Cardiac muscle cell (in vitro differentiated cells and primary cell): ENCODE results near the gene CNRIP1. TPM values are rescaled to one million over a fixed set of nuclear protein-coding genes. Genes with fewer than 3 reads are reported as not detected.
A peak's percentile ranks its signal among the peaks of the same experiment; 100 is the strongest.
"Not testable (repeated sequence)": the region's sequence is repeated elsewhere in the genome, so short reads cannot be mapped to it uniquely, and the experiment has no call there.

Experiments used
- DNase-seq, 2 donors: peaks; one replicate each; pipeline versions ENCODE4 v3.0.0 to v3.0.0-alpha.2; 2010 to 2017; ENCODE audit warnings: low read depth in 1 of 2, low spot score in 1 of 2
- H3K27ac ChIP-seq: fragments of 200-600 bp; sonication (generic); 2 replicates; pipeline ENCODE4 v1.5.1; 2016
- H3K27me3 ChIP-seq: fragments of 200-600 bp; sonication (generic); 2 replicates; pipeline ENCODE4 v1.6.0; 2016; ENCODE audit warnings: control low read depth
- H3K36me3 ChIP-seq: fragments of 200-600 bp; sonication (generic); 2 replicates; pipeline ENCODE4 v1.5.1; 2016; ENCODE audit warnings: control low read depth
- H3K4me1 ChIP-seq: fragments of 200-600 bp; sonication (generic); 2 replicates; pipeline ENCODE4 v1.8.1; 2017; ENCODE audit warnings: low read depth, mild to moderate bottlenecking, mixed run types
- H3K4me3 ChIP-seq: fragments of 200-600 bp; sonication (generic); 2 replicates; pipeline ENCODE4 v1.5.1; 2016; ENCODE audit warnings: mild to moderate bottlenecking
- H3K9me3 ChIP-seq: fragments of 200-600 bp; sonication (generic); 2 replicates; pipeline ENCODE4 v1.5.1; 2017; ENCODE audit warnings: low read depth, mild to moderate bottlenecking, control low read depth
- polyA plus RNA-seq: library from polyadenylated mRNA; unstranded; fragments of >200 nt; fragmentation: Nextera tagmentation; extraction: Ambion mirVana; gene quantifications from 2 replicates; pipeline ENCODE4 v1.2.1, GENCODE V29; 2016
- total RNA-seq: library from RNA; depleted of rRNA; stranded (reverse); fragments of >200 nt; gene quantifications from 2 replicates; pipeline ENCODE4 v1.2.3, GENCODE V29; 2016
- TF ChIP-seq, protein P1 (sequence below): IDR thresholded peaks from 2 replicates; pipeline ENCODE4 v1.5.1; 2012; ENCODE audit warnings: low read depth, mild to moderate bottlenecking, low read length

The CNRIP1 gene
- total and polyA plus RNA-seq, 2 experiments from 2014 or later: 6.9 to 14.3 TPM

DNA sequence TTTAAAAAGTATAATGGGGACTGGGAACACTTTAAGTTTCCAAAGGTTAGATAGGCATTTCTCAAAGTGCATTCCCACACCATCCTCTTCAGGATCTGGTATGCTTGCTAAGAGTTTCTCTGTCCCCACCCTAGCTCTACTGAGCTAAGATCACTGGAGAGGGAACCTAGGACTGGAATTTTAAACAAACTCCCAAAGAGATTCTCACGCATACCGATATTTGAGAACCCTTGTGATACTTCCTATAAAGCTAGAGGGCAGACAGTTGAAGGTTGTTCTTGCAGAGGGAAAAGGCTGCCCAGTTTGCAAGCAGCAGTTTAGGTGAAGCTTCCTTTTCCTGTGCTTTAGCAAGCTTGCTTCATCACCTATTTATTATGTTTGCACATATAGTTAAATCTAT is 3.6 kb downstream of the CNRIP1 start:
- Histone ChIP-seq H3K4me1 (peaks cover 3% of the 10 kb centered on the region), H3K27me3 (peaks cover 33% of the 10 kb centered on the region), H3K9me3 (no peaks in the 10 kb centered on the region), H3K27ac (no peak overlapping the region), H3K4me3 (no peak overlapping the region), H3K36me3 (no peaks in the 10 kb centered on the region)
- peak in 1 of 2 donors; percentile 10 for DNase-seq
- TF ChIP-seq, protein P1, sequence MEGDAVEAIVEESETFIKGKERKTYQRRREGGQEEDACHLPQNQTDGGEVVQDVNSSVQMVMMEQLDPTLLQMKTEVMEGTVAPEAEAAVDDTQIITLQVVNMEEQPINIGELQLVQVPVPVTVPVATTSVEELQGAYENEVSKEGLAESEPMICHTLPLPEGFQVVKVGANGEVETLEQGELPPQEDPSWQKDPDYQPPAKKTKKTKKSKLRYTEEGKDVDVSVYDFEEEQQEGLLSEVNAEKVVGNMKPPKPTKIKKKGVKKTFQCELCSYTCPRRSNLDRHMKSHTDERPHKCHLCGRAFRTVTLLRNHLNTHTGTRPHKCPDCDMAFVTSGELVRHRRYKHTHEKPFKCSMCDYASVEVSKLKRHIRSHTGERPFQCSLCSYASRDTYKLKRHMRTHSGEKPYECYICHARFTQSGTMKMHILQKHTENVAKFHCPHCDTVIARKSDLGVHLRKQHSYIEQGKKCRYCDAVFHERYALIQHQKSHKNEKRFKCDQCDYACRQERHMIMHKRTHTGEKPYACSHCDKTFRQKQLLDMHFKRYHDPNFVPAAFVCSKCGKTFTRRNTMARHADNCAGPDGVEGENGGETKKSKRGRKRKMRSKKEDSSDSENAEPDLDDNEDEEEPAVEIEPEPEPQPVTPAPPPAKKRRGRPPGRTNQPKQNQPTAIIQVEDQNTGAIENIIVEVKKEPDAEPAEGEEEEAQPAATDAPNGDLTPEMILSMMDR: no peak

DNA sequence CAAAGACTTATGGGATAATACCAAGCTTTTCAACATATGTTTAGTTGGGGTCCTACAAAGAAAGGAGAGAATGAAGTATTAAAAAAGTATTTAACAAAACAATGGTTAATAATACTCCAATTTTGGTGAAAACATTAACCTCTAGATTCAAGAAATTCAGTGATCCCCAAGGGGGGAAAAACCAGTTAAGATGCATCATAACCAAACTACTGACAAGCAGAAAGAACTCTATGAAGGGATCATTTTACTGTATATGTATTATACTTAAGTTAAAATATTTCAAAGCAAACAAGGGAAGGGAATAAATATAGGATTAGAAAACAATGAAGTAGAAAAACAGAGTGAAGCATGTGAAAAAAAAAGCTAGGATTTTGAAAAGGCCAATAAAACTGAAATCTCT is 8.7 kb downstream of the CNRIP1 start:
- H3K36me3 ChIP-seq: no peaks in the 10 kb centered on the region
- H3K9me3 ChIP-seq: no peaks in the 10 kb centered on the region
- TF ChIP-seq, protein P1: no peak
- peaks cover 16% of the 10 kb centered on the region for H3K4me1 ChIP-seq
- no peak for DNase-seq
- no peak overlapping the region for H3K4me3 ChIP-seq
- H3K27me3 ChIP-seq: no peaks in the 10 kb centered on the region
- no peak overlapping the region for H3K27ac ChIP-seq

DNA sequence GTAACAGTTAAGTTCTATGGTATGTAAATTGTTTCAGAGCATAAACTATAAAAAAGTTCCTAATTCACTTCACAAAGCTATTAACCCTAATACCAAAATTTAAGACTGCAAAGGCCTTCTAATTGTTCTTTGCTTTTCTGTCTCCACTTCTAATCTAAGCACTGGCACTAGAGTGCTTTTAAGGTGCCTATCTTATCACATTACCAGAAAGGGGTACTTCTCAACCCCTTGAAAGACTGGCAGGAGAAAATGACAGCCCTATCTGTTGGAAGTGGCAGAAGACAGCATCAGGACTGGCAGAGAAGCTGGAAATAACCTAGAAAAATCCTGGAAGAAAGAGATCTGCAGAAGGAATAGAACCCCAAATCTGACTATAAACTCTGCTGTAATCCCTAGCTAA is 10.3 kb downstream of the CNRIP1 start:
- Histone ChIP-seq H3K27ac (peak overlapping the region; percentile 57), H3K9me3 (no peaks in the 10 kb centered on the region), H3K27me3 (no peaks in the 10 kb centered on the region), H3K4me3 (no peak overlapping the region), H3K36me3 (no peaks in the 10 kb centered on the region), H3K4me1 (peaks cover 16% of the 10 kb centered on the region)
- peak in 1 of 2 donors; percentile 4 for DNase-seq
- TF ChIP-seq, protein P1: no peak

DNA sequence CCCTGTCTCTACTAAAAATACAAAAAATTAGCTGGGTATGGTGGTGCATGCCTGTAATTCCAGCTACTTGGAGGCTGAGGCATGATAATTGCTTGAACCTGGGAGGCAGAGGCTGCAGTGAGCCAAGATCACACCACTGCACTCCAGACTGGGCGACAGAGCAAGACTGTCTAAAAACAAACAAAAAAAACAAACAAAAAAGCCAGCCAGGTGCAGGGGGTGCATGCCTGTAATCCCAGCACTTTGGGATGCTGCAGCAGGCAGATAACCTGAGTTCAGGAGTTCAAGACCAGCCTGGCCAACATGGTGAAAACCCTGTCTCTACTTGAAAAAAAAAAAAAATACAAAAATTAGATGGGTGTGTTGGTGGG is 15.9 kb downstream of the CNRIP1 start:
- not testable (repeated sequence) for H3K4me3 ChIP-seq, DNase-seq, H3K36me3 ChIP-seq, H3K27ac ChIP-seq, H3K27me3 ChIP-seq, H3K9me3 ChIP-seq
- H3K4me1 ChIP-seq: peaks cover 17% of the 10 kb centered on the region

DNA sequence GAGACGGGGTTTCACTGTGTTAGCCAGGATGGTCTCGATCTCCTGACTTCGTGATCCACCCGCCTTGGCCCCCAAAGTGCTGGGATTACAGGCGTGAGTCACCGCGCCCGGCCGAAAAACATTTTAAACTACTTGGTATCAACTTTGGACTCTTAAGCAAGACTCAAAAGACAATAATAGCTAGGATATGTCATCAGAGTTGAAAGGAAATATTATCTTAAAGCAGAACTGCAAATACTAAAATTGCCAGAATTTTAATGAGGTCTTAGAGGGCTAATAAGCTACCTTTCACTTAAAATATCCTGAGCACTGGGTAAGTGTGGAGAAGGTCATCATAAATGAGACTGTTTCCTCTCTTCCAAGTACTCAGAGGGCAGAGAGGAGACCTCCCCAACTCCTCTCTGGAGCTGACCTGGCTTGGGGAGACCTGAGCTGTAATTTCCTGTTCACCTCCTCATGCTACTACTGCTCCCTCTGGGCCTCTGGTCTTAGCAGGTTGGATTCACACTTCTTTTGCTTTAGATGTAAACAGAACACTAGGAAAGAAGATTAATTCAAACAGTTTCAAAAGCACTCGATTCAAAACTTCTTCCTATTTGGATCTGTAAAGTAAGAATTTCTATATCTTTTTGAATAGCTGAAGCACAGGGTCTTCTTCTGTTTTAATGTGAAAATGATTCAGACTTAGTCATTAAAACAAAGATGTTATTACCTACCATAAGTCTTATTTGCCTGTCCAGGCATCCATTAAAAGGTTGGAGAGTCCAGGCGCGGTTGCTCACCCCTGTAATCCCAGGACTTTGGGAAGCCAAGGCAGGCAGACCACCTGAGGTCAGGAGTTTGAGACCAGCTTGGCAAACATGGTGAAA is 16.5 kb downstream of the CNRIP1 start:
- DNase-seq: no peak
- no peak overlapping the region for H3K27ac ChIP-seq
- H3K36me3 ChIP-seq: no peaks in the 10 kb centered on the region
- TF ChIP-seq, protein P1: no peak
- no peaks in the 10 kb centered on the region for H3K27me3 ChIP-seq
- no peak overlapping the region for H3K4me3 ChIP-seq
- no peaks in the 10 kb centered on the region for H3K9me3 ChIP-seq
- H3K4me1 ChIP-seq: peaks cover 11% of the 10 kb centered on the region

DNA sequence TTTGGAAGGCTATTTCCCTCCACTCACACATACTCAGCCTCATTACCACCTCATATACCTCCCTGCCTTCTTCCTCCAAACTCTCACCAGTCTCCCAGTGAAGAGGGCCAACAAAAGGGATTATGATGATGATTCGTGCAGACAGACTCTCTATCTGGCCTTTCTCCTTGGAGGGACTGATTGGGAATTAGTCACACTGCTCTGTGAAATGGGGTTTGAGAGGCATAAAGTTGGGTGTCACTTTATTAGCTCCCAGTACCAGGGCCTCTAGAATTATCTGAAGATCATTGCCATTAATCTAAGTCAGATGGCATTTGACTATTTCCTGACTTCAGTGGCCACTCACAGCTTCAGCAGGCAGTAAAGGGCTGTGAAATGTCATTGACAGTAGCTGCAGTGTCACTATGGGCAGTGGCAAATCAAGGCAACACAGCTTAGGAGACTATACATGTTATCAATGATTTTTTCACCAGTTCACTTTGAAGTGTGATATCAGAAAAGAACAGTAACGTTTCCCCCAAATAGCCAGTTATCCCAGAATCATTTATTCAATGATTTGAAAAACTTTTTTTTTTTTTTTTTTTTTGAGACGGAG is 17.4 kb downstream of the CNRIP1 start:
- no peak overlapping the region for H3K4me3 ChIP-seq
- peak overlapping the region; percentile 69 for H3K27ac ChIP-seq
- TF ChIP-seq, protein P1: no peak
- H3K9me3 ChIP-seq: no peaks in the 10 kb centered on the region
- no peaks in the 10 kb centered on the region for H3K27me3 ChIP-seq
- peak in 1 of 2 donors; percentile 25 for DNase-seq
- no peaks in the 10 kb centered on the region for H3K36me3 ChIP-seq
- peaks cover 8% of the 10 kb centered on the region for H3K4me1 ChIP-seq
